ENCODE data around the gene KCTD17.
A peak's percentile ranks its signal among the peaks of the same experiment; 100 is the strongest.
"Not testable (repeated sequence)": the region's sequence is repeated elsewhere in the genome, so short reads cannot be mapped to it uniquely, and the experiment has no call there.

Gene KCTD17

DNA sequence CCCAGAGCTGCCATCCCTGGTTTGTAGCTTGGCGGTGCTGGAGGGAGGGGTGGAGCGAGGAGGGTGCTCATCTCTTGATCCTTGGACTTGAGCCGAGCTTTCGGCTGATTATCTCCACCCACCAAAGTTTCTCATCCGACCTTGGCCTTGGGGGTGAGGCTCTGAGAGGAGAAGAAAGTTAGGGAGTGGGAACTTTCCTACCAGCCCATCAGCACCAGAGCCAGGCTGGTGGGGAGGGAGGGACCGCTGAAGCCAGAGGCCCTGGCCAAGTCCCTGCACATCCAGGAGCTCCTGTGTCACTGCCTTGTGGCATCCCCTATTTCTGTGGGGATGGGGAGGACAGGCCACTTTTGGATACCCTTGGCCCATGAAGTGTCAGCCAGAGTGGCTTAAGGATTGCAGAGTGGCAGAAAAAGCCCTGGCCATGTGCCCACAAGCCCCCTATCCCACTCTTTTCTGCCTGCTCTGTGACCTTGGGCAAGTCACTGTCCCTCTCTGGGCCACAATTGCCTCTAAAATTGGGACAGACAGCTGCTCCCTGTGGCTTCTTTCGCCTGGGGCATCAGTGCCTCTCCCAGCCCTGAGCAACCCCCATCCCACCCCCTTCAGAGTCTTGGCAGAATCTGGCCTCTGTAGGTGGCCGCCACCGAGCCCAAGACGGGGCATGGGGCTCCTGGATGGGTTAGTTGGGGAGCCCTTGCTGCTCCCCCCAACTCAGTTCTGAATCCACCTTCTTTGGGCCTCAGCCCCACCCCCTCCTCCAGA is 10.3 kb downstream of the KCTD17 start:
- DNase-seq (ENCODE audit: low read depth) = no peak

DNA sequence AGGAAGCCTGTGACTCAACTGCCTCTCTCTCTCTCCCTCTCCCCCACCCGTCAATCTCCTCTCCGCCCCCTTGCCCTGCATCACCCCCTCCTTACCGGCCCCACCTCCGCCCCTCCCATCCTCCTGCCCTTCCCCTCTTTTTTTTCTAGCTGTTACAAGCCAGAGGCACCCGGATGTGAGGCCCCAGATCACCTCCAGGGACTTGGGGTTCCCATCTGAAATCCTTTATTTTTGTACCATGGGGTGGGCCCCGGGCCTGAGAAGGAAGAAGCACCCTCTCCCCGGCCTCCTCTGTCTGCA is 10.8 kb downstream of the KCTD17 start:
- DNase-seq (ENCODE audit: low read depth) = no peak

DNA sequence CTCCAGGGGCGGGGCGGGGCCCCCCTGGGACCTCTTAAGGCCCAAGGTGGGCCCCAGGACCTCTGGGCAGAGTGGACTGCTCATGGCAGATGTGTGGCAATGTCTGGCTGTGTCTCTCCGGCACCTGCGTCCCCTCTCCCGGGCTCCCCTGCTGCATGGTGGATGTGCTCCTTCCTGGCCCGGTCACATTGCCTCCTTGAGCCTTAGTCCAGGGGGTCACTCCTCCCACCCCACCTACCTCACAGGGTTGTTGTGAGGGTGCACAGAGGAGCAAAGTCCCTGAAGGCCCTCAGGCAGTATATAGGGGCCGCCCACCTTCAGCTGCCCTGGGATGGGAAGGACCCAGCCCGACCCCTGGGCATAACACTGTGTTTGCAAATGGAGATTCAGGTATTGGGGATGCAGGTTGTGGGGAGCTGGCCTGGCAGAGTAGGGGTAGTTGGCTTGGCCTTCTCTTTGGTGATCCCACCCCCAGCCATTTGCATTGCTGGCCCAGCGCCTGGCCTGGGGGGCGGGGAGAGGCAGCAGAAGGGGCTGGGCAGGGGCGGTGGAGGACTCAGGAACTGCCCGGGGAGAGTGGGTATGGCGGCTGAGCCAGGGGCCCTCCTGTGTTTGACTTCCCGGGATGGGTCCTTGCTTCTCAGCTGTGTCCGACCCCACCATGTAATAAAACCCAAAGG is 11.3 kb downstream of the KCTD17 start:
- no peak for DNase-seq (ENCODE audit: low read depth)

DNA sequence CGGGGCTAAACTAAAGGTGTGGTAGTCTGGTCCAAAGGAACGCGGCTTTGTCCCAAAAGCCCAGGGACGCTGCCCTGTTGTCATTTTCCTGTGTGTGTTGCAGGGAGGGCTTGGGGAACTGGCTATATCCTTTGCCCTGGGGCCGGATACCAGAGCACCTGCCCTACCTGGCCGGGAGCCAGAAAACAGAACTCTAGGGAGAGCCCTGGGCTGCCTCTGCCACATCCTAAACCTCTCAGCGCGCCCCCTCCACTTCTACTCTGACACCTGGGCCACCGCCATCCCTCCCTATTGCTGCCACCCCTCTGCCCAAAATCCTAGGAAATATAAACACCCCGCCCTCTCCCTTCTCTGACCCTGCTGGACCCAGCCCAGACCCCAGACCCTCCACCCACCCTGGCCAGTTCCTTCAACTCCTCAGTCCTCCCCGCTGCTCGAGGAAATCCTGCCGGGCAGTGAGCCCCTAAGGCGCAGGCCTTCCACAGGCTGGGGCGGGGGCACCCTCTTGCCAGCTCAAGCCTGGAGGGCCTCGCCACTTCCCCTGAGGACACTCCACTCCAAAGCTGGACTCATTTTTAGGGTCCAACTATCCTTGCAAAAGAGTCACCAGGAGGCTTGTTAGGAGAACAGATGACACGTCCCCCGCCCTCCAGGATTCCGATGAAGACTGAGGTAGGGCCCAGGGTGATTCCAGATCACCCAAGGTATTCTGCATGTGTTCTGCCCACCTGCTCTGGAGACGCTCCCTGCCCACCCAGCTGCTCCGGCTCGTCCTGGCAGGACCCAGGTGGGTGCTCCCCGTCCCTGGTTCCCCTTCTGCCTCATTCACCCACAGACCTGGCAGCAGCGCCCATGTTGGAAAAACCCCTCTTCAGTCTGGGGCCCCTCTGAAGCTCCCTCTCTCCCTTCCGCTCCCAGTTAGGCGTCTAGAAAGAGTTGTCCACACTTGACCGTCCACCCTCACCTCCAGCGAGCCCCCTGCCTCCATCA is 12.2 kb downstream of the KCTD17 start:
- DNase-seq (ENCODE audit: low read depth) = no peak

DNA sequence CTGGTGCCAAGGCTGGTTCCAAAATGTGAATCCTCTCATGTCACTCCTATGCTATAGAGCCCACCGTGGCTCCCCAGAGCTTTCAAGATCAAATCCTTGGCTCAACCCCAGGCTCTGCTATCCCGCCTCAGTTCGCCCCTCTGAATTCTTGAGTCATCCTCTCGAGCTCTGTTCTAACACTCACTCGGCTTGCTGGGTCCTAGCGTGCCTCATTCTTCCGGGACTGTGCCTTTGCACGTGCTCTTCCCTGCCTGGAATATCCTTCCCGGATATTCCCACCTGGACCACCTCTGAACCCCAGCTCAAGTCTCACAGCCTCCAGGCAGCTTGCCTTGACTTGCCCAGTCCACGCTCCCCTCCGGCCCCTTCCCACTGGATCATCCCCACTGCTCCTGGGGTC is 13.0 kb downstream of the KCTD17 start:
- no peak for DNase-seq (ENCODE audit: low read depth)

DNA sequence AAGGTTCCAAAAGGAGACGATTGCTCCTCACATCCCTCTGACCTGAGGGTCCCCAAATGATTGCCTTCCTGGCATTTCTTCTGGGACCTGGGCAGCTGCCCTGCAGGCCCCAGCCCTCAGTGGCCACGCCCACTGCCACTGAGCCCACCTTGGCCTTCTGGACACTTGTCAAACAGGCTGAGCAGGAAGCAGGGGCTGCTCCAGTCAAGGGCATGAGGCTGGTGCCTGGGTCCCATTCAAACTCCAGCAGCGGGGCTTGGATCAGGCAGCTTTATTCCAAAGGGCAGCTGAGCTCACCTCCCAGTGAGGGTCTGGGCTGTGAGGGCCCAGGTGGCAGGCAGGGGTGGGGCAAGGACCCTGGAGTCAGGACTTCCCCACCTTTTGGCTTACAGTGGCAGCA is 13.6 kb downstream of the KCTD17 start:
- DNase-seq (ENCODE audit: low read depth) = no peak

DNA sequence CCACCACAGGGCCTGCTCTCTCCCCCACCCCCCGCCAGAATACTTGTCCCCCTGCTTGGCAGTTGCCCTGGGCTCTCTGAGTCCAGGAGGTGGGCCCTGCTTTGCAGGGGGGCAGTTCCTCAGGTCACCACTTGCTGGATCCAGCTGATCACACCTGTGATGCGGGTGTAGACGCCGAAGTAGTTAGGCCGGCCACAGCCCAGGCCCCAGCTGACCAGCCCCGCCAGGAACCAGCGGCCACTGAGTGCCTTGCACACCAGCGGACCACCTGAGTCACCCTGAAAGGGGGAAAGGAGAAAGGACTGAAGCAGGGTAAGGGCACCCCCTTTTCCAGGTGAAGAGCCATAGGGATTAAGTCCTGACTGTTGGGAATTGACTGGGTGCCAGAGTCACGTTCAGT is 14.4 kb downstream of the KCTD17 start:
- no peak for DNase-seq (ENCODE audit: low read depth)

DNA sequence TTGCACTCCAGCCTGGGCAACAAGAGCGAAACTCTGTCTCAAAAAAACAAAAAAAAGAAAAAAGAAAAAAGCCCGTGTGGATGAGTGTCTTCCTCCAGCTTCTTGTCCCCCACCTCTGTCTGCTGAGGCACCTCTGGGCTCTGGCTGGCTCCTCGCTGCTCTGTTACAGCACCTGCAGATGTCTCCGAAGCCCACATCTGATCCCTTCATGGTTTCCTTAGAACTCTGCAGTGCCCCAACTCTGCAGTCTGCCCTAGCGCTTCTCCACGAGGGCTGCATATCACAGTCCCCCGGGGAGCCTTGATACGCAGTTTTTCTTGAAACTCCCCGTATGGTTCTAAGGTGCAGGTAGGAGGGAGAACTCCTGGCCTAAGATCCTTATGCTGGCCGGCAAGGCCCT is 15.9 kb downstream of the KCTD17 start:
- no peak for DNase-seq (ENCODE audit: low read depth)

DNA sequence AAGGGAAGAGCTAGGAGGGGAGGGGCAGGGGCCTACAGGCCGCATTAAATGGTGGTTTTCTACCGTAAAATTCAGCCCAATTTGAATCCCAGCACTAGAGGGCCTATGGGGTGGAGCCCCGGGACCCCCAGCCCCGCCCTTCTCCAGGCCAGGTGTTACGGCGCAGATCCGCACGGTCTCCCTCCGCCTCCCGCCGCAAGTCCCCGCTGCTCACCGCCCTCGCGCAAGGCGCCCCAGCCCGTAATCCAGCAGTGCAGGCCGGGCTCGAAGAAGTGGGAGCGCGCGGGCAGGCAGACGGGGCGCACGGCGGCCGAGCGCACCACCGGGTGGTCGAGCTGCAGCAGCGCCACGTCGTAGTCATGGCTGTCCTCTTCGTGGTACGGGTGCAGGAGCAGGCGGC is 17.3 kb downstream of the KCTD17 start:
- no peak for DNase-seq (ENCODE audit: low read depth)

DNA sequence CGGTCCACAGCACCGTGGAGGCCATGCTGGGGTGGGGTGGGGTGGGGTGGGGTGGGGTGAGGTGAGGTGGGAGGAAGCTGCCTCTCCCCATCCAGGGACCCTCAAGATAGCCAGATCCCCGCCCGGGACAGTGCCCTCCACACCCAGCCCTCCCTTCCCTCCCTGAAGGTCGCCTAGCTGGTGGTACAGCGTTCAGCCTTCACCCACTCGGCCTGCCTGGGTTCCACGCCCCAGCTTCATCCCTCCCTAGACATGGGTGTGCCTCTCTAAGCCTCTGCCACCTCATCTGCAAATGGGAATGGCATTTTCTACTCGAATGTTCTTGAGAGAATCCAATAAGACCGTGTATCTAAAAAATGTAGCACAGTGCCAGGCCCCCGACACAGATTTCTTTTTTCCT is 17.8 kb downstream of the KCTD17 start:
- no peak for DNase-seq (ENCODE audit: low read depth)

DNA sequence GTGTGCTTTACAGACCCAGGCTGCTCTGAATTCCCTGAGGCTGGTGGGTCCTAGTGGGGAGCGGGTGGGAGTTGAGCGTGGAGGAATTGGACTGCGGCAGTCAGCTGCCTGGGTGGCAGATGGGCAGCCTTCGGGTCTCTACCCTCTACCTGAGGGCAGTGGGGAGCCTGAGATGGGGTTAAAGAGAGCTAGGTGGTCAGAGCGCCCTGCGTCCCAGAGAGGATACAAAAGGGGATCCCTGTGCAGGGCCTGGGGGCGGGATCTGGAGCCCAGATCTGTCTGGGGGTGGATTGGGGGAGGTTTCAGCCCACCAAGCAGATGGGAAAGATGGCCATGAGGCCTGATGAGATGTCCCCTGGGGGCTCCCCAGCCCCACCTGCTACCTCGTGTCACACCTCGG is 18.2 kb downstream of the KCTD17 start:
- no peak for DNase-seq (ENCODE audit: low read depth)

DNA sequence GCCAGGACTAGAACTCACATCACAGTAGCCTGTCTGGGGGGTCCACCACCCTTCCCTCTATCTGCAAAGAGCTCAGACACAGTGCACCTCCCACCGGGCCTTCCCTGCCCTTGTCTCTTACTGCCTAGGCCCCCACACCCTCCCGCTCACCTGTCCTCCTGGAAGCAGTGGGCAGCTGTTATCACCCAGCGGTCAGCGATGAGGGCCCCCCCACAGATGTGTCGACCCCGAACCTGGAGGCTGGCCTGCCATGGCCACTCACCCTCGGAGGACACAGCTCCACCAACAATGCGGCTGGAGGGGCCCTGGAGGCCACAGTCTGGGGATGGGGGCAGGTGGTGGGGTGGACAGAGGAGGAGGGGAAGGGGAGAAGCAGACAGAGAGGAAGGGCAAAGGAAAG is 18.8 kb downstream of the KCTD17 start:
- no peak for DNase-seq (ENCODE audit: low read depth)

DNA sequence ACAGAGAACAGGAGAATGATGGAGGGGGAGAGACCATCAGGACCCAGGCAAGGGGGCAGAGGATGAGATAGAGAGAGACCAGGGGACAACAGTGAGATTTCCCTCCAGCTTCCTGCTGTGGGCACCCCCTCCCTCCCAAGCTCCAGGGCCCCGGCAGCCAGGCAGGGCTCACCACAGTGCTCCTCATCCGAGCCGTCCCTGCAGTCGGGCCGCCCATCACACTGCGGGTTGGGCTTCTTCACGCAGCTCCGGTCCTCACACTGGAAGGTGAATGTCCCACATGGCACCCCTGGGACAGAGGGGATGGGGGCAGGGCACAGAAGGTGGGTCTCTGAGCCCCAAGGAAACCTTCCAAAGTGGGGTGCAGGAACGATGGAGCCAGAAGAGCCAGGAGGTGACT is 19.2 kb downstream of the KCTD17 start:
- no peak for DNase-seq (ENCODE audit: low read depth)

DNA sequence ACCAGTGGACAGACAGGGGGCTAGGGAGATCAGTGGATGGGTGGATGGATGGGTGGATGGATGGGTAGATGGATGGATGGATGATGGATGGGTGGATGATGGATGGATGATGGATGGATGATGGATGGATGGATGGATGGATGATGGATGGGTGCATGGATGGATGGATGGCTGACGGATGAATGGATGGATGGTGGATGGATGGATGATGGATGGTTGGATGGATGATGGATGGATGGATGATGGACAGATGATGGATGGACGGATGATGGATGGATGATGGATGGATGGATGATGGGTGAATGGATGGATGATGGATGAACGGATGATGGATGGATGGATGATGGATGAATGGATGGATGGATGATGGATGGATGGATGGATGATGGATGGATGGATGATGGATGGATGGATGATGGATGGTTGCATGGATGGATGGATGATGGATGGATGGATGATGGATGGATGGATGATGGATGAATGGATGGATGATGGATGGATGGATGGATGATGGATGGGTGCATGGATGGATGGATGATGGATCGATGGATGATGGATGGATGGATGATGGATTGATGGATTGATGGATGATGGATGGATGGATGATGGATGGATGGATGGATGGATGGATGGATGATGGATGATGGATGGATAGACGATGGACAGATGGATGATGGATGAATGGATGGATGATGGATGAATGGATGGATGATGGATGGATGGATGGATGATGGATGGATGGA is 20.5 kb downstream of the KCTD17 start:
- DNase-seq (ENCODE audit: low read depth) = not testable (repeated sequence)

DNA sequence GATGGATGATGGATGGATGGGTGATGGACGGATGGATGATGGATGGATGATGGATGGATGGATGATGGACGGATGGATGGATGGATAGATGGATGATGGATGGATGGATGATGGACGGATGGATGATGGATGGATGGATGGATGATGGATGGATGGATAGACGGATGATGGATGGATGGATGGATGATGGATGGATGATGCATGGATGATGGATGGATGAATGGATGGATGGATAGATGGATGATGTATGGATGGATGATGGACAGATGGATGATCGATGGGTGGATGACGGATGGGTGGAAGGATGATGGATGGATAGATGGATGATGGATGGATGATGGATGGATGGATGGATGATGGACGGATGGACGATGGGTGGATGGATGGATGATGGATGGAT is 21.1 kb downstream of the KCTD17 start:
- no peak for DNase-seq (ENCODE audit: low read depth)

DNA sequence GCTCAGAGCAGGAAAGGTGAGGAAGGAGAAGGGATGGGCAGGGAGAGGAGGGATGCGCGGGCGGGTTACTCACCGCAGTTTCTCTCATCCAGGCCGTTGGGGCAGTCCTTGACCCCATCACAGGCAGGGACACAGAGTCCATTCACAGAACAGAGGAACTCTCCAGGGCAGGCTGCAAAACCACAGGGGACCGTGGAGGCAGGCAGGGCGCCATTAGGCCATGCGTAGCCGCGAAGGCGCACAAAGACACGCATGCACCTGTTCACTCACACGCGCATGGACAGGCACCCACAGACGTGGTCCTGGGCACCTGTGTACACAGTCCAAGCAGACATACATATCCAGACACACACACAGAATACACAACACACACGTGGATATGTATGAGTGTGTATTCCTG is 23.0 kb downstream of the KCTD17 start:
- DNase-seq (ENCODE audit: low read depth) = no peak

DNA sequence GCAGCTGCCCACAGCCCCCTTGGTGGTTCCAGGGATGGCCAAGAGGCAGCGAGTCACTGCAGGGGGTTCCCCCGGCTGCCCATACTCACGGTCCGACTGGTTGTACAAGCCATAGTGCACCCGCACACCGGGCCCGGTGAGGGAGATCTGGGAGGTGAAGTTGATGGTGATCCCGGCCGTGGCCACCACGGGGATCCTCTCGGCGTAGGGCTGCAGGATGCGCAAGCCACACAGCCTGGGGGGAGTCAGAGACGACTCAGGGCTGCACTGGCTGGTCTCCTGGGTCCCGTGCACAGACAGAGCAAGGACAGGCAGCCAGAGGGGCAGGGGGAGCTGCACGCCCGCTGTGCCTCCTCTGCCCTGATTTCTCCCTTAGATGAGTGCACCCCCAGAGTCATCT is 23.5 kb downstream of the KCTD17 start:
- DNase-seq (ENCODE audit: low read depth) = no peak

DNA sequence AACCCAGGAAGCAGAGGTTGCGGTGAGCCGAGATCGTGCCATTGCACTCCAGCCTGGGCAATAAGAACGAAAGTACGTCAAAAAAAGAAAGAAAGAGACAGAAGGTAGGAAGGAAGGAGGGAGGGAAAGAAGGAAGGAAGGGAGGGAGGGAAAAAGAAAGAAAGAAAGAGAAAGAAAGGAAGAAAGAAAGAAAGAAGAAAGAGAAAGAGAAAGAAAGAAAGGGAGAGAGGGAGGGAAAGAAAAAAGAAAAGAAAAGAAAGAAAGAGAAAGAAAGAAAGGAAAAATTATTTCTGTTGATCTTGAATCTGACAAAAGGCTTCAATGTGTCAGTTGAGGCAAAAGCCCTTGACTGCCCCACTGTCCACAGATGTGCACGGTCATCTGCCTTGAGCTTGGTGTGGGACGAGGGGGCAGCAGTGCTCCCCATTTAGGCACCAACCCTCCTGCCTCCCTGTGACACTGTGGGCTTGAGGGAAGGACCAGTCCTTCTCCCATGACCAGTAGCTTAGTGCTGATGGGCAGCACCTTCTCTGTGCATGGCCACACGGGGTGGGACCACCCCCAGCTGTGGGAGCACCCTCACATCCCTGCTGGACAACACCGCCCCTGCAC is 24.4 kb downstream of the KCTD17 start:
- no peak for DNase-seq (ENCODE audit: low read depth)

DNA sequence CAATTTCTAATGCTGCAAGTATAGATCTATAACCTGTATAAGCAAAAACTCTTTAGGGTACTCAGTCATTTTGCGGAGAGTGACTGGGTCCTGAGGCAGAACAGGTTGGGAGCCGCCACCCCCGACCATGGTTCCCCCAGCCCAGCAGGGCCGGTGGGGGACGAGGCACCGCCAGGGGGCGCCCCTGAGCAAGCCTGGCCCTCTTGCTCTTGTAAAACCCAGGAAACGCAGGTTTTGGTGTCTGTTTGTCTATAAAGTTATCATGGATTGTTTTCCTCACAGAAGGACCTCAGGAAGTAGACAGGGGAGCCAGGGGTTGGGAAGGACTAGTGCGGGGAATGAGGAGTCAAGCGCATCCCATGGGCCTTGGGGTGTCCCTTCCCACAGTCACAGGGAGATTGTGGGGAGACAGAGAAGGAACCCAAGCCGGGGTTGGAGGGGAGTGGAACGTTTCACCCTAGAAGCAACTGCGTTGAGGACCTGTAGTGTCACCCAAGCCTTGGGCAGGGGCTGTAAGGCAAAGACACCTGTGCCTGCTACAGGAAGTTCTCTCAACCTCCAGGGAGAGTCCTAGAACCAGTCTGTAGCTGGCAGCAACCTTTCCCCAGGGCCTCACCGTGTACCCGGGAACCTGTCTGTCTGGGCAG is 26.4 kb downstream of the KCTD17 start:
- peak; percentile 73 for DNase-seq (ENCODE audit: low read depth)

DNA sequence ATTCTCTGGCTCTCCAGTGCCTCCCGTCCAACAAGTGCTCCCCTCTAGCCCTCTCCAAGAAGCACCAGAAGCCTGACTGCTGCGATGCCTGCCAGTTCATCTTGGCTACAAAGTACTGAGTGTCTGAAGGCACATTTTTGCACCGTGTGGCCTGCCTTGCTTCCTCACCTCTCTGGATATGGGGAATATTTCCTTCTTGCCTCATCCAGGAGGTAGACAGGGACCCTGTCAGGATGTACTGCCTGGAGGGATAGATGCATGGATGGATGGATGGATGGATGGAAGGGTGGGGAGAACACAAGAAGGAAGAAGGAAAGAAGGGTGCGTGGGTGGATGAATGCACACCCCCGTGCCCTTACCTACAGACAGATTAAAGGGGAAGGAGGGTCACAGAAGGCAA is 27.6 kb downstream of the KCTD17 start:
- DNase-seq (ENCODE audit: low read depth) = no peak

DNA sequence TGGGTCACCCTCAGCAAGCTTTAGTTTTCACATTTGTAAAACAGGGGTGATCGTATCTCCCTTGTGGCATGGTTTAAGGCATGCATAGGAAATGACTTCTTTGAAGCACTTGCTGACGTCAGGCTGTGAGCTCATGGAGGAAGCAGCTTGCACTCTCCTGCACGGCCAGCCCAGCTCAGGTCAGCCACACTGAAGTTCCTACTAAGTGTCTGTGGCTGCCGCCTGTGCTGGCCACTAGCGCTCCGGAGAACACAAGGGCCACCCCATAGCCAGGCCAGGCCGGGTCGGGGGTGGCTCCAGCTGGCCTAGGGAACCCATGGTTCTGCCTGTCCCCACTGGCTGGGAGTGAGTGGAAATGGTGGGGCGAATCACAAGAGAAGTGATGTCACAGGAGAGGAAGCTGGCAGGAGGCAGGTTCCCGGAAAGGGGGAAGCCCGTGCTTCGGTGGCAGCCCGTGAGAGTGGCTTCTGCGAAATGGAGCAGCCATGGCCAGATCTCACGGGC is 28.2 kb downstream of the KCTD17 start:
- peak; percentile 73 for DNase-seq (ENCODE audit: low read depth)
